Colon (tissue), 2 donors: ENCODE results near the gene CD38.

Source experiments
- FAIRE-seq: peaks from 2 replicates; lab custom pipeline; 2012; peaks lifted over from hg19 to GRCh38; lab: Jason Lieb, UNC
- donor health status: control.
- donor health status: control.

The CD38 gene

DNA sequence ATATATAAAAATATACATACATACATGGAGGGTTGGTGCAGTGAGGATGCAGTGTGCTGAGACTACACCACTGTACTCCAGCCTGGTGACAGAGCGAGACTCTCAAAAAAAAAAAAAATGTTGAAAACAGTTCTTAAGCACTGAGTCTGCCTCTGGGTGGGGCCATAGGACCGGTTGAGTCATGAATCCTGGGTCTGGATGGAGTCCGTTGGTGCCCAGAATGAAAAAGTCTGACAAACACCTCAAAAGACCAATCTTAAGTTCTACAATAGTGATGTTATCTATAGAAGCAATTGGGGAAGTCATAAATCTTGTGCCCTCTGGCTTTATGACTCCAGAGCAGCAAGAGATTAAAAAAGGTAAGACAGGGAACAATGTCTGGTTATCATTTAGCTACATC is 90.0 kb downstream of the CD38 start:
- FAIRE-seq = no peak

DNA sequence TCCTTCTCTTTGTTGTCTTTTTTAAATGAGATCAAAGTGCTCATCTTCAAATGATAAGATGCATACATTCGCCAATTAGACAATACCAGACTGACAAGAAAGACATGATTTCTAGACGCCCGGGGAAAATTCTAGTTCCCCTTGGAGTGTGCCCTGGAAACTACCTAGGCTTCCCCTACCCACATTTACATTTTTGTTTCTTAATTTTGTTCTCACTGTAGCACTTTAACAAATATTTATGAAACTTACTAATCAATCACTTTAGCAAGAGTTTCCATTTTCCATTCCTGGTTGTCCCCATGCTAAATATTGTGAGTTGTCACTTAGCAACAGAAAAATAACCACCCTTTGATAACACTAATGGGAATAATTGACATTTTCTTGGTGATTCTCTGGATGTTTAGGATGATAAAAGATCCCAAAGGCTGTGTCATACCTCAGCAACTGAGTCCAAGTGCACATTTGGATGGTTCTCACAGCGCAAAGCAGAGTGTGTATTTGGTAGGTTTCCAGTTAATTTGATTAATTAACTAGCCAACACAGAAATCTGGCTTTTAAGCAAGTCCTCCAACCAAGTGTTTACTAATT is 90.8 kb downstream of the CD38 start:
- no peak for FAIRE-seq

DNA sequence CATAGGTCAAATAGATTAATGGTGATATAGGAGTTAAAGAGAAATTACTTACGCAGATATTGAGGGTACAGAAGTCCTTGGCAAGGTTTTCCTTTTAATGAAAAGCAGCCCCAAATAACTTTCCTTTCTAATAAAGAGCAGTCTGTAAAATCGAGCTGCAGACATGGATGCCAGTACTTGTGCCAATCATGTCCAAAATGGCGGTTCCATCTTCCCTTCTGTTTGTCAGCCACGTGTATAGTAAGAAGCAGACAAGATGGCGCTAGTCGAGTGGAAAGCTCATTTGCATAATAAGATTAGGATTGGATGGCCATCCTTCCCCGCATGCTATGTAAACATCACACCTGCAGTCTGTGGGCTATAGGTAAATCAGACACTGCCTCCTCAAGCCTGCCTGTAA is 92.0 kb downstream of the CD38 start:
- no peak for FAIRE-seq

DNA sequence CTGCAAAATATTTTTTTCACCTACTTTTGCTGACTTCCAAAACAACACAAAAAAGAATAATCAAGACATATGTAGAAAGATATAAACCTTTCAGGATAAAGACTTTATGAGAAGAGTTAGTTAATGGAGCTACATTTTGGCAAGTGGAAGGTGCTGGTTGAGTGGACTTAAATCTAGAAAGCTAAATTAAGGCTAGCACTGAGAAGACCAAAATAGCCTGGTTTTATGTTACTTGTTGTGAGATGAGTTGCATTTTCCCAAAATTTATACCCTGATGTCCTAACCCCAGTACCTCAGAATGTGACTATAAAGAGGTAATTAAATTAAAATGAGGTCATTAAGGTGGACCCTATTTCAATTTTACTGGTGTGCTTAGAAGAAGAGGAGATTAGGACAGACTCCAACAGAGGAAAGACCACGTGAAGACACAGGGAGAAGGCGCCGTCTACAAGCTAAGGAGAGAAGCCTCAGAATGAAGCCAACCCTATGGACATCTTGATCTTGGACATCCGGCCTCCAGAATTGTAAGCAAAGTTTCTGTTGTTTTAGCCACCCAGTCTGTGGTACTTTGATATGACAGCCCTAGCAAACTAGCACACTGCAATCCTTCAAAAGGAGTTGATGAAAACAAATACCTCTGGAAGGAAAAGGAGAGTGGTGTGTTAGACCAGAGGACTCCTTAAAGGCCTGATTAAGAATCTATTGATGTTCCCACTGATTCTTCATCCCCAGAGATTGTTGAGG is 93.0 kb downstream of the CD38 start:
- FAIRE-seq = no peak

DNA sequence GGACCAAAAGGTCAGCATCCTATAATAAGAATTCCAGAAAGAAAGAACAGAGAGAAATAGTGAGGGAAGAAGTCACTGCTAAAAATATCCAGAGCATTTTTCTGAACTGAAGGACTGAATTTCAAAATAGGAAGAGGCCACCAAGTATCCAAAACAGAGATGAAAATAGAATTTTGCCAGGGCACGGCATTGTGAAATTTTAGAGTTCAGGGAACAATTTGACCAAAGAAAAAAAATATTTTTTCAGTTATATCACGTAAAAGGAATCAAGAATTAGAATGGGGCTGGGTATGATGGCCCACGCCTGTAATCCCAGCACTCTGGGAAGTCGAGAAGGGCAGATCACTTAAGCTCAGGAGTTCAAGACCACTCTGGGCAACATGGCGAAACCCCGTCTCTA is 95.0 kb downstream of the CD38 start:
- no peak for FAIRE-seq

DNA sequence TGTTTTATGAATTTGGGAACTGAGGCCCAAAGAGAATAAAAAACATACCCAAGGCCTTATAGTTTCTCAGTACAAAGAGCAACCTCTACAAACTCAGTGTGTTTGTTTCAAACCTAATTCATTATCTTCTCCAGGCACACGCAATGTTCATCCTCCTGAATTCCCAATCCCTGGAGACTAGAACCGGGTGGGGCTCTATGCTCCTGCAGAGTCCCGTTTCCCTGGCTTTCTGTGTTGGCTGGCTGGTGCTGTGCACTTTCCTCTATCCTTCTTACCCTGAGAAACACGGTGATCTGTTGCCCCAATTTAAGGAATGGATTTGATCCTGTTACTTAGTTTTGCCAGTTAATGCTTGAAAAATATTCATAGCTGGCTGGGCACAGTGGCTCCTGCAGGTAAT is 96.5 kb downstream of the CD38 start:
- no peak for FAIRE-seq

DNA sequence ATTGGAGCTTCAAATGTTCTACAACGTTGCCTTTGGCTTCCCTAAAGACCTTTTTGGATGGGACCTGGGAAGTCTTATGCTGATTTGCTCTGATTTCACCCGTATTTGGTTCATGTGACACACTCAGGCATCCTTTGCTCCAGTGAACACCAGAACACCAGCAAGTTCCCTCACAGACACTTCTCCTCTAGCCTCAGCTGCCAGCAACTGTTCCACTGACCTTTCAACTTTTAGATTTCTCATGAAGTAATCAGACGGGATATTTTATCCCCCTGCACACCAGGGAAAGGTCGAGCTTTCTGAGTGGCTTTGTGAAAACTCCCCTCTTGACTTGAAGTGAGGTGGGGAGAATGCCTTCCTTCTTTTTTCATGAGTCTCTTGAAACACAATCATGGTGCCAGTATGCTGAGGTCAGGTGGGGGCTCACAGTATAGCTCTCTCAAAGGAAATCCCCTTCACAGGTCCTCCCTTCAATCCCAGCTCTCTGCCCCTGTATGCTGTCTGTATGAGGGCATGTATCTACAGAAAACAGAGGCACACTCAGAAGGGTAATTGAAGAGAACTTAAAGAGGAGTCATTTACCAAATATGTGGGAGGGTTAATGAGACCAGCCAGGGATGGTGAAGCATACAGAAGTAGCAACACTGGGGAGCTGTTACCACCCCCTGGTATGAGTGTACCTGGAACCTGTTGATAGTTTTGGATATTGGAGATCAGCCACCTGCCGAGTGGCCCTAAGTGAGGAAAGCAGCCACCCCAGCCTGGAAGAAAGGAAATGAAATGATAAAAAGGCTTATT is 97.7 kb downstream of the CD38 start:
- no peak for FAIRE-seq

DNA sequence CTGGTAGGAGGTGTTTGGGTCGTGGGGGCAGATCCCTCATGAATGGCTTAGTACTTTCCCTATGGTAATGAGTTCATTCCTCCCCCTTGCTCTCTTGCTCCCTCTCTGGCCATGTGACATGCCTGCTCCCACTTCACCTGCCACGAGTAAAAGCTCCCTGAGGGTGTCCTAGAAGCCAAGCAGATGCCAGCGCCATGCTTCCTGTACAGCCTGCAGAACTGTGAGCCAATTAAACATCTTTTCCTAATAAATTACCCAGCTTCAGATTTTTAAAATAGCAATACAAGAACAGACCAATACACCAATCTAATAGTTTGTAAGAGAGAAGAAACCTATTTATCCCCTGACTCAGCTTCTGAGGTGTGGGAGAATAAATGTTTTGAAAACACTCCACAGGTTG is 99.9 kb downstream of the CD38 start:
- no peak for FAIRE-seq

DNA sequence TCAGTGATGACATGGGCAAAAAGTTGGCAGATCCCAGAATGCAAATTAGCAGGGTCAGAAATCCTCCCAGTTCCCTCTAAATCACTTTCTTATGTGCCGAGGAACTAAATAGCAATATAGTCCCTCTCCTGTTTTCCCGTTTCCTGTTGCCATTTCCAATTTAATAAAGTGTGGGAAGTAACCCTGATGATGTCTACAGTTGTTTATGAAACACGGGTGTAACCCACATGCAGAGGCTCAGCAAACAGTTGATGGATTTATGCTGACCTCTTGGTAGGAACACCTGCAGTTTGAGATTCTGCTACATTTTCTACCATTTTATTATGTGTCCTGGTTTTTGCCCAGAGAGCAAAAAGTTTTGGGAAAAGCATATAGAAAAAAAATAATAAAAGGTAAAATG is 103.7 kb downstream of the CD38 start:
- no peak for FAIRE-seq

DNA sequence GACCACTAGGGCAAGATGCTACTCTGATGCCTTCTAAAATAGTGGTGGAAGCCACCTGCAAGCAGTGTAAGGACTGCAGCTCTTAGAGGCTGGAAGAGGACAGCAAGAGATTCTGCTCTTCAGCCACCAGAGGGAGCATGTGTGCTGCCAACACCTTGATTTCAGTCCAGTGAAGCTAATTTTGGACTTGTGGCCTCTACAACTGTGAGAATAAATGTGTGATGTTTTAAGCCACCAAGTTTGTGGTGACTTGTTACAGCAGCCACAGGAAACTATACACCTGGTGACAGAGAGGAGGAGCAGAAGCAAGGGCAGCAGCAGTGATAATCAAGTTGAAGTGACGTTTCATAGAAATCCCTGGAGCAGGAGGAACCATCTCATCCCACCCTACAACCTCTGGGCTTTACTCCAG is 104.6 kb downstream of the CD38 start:
- FAIRE-seq = no peak

DNA sequence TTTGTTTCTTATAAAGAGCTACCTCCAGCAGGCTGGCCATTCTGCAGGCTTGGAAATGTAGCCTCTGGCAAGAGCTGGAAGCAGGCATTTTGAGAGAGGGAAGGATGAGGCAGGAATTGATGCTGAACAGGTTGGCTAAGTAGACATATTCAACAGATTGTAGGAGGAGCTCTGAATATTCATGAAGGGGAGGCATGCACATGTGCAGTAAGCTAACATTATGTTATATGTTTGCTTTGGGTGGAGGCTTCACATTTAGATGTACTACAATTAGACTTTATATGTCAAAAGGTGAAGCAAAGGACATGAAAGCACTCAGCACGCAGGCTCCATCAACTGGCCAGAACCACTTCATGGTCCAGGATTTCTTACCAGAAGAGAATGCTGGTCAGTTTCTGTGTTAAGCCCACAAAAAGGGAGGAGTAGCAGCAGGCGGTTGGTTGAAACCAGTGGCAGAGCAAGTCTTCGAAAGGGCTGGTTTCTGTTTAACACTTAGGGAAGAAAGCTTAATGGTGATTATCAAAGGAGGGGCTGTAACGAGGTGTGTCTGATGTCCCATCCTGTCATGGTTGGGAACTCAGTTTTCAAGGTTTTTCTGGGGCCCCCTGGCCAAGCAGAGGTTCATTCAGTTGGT is 105.6 kb downstream of the CD38 start:
- no peak for FAIRE-seq

DNA sequence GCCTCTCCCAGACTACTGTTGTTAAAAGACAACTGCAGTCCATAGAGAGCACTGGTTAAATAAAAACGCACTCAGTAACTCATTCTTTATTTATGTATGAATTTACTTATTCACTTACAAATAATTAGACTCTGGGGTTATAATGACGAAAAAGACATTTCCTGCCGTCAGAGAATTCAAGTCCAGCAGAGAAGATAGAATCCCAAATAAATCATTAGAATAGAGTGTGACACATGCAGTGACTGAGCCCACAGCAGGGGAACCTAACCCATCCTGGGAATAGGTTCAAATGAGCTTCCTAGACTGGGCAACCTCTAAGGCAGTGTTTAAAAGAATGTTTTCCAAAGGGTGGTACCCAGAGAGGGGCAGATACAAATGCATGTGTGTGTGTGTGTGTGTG is 106.5 kb downstream of the CD38 start:
- FAIRE-seq = no peak

DNA sequence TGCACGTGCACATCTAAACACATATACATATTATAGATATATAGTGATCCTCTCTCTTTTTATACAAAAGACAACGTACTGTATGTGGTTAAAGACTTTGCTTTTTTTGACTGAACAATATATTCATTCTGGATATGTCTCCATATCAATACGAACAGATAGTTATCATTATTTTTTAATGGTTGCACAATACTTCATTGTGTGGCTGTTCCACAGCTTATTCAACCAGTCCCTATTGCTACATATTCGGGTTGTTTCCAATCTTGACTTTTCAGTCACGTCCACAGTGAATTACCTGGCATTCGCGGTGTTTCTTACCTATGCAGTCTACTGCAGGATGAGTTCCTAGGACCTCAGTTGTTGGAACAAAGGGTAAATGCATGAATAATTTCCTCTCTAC is 107.3 kb downstream of the CD38 start:
- no peak for FAIRE-seq

DNA sequence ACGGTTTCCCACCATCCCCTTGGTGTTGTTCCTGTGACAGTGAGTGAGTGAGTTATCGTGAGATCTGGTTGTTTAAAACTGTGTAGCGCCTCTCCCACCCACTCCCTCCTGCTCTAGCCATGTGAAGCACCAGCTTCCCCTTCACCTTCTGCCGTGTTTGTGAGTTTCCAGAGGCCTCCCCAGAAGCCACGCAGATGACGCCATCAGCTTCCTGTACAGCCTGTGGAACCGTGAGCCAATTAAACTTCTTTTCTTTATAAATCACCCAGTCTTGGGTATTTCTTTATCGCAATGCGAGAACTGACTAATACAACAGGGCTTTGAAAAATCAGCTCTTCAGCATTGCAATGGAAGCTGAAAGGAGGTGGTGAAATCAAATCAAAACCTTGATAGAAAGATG is 110.4 kb downstream of the CD38 start:
- FAIRE-seq = no peak

DNA sequence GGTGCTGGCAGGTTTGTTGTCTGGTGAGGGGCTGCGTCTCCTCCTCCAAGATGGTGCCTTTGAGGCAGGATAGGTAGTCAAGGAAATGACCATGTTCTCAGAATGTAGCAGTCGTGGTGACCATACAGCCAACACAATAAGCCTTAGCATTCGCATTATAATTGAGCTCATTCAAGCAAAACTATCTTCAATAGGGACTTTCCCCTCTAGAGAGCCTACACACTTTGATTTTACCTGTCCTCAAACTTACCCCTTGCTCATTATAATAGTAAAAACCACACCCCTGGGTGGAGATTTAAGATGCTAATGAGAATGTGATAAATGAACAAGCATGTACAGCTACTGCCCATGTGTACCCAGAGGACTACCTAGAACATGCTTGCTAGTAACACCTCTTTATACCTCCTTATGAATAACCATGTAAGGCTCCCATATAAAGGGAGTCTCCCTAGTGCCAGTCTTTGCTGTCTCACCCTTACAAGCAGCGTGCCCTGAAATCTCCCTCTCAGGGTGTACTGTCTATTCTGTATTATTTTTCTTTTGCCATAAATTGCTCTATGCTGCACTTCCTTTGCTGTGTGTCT is 112.2 kb downstream of the CD38 start:
- no peak for FAIRE-seq

DNA sequence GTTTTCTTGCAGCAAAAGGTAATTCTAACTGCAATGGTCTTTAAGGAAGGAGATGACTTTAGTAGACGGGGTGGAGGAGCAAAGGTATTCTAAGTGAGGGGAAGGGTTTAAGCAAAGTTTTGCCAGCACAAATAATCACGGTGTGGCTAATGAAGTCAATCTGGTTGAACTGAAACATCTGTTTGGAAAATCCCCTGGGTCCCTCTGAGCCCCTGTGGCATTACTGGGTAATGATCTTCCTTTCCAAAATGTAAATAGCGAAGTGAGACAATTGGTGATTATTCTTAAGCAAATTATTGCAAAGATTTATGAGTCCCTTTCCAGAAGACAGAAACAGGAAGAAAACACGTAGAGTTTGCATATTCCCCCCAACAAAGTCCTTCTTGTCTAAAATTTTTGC is 113.2 kb downstream of the CD38 start:
- FAIRE-seq = no peak

DNA sequence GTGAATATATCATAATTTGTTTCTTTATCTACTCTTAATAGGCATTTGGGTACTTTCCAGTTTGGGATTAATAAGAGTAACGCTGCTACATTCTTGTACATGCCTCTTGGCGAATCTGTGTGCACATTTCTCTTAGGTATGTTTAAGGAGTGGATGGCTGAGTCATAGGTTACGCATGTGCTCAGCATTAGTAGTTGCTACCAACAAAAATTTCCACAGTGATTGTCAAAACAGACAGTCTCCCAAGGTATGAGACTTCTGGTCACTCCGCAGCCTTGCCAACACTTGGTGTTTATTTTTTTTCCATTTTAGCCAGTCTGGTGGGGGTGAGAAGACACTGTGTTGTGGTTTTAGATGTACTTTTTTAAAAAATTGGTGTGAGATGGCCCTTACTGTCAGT is 115.8 kb downstream of the CD38 start:
- FAIRE-seq = no peak

DNA sequence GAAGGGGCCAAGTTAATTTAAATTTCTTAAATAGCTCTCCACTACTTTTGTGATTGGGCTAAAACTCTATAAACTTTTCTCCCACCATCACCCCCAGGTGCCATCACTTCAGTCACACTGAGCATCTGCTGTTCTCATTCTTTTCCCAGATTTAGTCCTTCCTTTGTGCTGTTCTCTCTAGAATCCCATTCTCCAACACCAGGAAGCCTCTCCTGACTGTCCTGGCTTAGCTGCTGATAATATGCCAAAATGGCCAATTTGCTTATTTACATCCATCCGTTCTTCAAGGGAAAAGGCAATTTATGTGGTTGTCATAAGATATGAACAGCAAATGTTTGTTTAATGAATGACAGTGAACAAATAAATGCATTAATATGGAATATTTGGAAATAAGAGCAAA is 116.3 kb downstream of the CD38 start:
- FAIRE-seq = no peak

DNA sequence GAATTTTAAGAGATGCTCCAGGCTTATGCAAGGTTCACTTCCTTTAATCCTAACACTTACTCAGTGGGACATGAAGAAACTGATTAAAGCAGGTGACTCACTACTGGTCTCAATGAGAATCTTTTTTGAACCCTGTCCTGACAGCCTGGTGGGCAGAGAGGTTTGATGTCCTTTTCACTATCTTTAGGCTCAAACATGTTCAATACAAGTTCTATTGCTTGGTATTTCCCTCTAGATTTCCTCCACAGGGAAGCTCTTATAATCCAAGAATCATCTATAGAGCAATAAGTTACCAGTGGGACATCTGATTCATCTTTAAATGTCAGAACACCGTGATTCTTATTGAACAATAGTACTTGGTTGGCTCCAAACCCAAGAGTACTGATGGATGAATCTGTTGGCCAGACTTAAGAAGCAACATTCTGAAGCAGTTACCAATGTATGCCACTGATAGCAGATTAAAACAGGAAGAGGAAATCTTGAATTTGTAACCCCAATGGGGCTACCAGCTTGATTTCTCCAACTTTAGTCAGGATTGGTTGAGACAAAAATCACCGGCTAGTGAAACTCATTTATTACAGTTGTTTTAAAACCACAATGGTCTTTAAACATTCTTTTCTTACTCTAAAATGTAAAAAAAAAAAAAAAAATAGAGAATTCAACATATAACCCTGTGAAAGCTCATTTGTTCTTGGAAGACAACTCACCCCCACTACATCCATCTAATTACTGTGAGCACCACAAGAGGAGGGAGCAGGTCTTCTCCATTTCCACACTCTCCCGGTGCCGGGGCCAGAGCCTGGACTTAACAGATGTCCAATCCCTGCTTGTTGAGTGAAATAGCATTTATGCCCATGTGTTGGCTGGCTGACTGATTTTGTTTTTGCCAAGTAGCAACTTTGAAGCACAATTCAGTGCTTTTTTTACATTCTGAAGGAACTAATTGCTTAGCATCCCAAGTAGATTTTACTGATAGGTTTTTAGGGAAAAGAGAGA is 117.1 kb downstream of the CD38 start:
- no peak for FAIRE-seq

DNA sequence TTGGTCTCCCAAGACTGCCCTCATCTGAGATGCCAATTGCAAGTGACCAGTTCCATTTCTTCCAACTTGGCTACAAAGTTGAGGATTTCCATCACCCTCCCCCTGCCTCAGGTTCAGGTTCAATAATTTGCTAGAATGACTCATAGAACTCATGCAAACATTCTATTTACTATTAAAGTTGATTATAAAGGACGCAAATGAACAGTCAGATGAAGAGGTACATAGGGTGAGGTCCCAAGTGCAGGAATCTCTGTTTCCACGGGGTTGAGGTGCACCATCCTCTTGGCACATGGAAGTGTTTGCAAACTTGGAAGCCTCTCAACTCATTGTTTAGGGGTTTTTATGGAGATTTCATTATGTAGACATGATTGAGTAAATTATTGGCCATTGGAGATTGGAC is 119.4 kb downstream of the CD38 start:
- no peak for FAIRE-seq

DNA sequence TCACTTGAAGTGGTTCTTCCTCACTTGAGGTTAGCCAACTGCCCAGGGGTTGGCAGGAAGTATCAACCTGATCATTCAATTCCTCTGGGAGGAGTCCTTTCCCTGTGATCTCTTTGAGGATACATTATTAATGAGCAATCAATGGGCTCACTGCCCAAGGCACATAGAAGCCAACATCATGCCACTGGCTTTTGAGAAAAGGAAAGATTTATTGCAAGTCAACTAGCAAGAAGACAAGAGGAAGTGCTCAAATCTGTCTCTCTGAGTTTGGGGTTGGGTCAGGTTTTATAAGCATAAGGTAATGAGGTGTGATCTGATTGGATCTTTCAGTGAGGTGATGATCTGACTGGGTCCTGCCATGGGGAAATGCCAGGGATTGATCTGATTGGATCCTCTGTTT is 120.8 kb downstream of the CD38 start:
- FAIRE-seq = no peak
